Measurements from ENCODE around the gene RERE.
"Not testable (repeated sequence)": the region's sequence is repeated elsewhere in the genome, so short reads cannot be mapped to it uniquely, and the experiment has no call there.

Gene RERE

GRCh38 chr1:8598783-8599182 is 218.7 kb downstream of the RERE start:
- DNase-seq: no peak

DNA sequence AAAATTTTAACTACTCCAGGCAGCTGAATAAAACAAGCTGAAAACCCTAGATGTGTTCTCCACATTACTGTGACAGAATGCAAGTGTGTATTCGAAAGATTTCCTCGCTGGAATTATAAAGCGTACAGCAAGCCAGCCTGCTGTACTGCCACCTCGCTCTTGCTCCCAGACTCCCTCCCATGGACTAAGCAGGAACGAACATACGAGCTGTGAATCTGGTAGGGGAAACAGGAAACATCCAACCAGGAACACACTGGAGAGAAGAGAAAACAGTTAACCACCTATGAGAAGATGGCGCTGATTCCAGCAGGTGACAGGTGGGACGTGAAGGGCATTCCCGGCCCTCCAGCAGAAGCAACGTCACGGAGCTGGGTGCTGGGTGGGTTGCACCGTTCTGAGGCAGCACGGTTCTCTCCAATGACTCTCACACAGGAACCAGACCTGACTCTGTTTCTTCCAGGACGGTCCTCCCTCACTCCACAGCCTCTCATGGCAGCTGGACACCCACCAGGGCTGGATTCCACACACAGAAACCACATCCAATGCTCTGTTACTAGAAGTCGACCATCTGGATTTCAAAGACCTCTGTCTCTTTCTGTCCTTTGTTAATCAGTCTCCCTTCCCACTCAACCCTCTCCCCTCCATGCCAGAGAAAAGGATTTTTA is 219.2 kb downstream of the RERE start:
- no peak for DNase-seq

DNA sequence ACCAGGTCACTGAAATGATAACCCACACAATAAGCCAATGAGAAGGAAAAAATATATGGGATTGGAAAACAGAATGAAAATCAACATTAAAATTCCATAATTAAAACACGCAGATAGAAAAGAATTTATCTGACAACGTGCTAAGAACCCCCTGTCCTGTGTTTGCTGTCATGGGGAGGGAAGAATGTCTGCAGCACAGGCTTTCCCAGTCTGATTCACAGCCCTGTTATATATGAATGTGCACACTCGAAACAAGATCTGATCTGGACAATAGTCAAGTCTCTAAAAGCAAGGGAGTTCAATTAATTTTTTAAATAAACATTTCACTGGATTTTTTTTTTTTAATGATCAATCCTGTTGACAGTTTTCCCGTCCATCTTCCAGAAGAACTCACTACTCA is 220.0 kb downstream of the RERE start:
- no peak for DNase-seq

GRCh38 chr1:8595941-8596340 is 221.5 kb downstream of the RERE start:
- no peak for DNase-seq

- DNase-seq: no peak
Observed at GRCh38 chr1:8595332-8595731, 222.1 kb downstream of the RERE start.

- not testable (repeated sequence) for DNase-seq
Observed at GRCh38 chr1:8593292-8593691, 224.1 kb downstream of the RERE start.

DNA sequence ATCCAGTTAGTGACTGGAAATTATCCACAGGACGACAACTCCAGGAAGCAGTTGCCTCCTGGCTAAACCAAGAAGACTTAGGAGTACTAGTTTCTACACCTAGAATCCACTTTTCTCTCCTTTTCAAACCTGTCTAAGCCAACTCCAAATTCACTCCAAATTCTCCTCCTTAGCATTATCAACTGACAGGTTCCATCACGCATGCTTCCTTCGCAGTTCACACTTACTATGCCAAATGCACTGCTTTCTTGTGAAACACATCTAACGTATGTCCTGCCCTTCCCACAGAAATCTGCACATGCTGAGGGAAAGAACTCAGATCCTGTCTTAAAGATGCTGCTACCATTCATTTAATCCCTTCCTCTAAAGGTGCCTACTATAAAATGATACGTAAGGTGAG is 225.9 kb downstream of the RERE start:
- DNase-seq: no peak

GRCh38 chr1:8590721-8591351 is 226.6 kb downstream of the RERE start:
- no peak for DNase-seq

DNA sequence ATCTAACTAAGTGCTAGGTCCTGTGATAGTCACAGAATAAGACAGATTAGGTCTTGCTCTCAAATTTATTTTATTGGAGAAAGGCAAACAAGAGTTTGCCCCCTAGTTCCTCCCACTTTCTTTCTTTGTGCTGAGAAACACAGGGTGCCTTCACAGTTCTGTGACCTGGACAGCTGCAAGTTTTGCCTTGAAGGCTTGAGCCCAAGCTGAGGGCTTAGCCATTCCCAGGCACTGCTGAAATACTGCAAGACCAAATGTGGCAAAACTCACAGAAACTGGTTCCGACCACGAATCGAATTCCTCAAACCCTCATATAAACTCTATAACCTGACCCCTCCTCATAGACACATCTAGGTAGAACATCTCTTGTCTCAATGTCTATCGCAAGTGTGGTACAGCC is 227.9 kb downstream of the RERE start:
- no peak for DNase-seq

DNA sequence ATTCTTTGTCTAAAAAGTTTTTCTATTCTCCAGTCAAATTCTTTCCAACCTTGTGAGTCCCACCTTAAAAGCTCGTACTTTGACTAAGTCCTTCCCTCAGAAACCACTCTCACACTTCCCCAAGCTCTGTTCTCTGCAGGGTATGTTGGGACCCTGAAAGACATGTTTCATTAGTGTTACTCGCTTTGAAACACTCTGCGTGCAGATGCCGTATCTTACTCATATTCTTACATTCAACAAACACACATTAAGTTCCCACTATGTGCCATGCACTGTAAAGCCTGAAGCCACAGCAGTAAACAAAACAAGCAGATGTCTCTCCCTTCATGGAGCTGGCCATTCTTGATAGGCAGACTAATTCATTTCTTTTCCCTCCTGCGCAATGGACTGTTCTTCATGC is 229.7 kb downstream of the RERE start:
- no peak for DNase-seq

DNA sequence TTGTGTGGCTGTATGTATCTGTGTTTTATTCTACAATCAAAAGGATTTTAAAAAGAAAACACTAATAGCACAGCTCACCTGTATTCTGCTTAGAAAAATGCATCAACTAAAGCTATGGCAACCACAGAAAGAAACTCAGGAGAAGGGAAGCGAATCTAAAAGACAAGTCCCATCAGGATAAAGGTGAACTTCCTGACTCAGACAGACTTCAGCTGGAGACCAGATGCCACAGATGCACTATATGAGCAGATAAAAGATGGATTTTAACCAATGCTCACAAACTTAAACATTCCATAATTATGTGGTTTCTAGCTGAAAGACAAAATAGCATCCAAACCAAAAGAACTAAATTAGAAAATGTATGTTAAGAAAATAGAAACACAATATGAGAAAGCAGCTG is 231.0 kb downstream of the RERE start:
- no peak for DNase-seq

DNA sequence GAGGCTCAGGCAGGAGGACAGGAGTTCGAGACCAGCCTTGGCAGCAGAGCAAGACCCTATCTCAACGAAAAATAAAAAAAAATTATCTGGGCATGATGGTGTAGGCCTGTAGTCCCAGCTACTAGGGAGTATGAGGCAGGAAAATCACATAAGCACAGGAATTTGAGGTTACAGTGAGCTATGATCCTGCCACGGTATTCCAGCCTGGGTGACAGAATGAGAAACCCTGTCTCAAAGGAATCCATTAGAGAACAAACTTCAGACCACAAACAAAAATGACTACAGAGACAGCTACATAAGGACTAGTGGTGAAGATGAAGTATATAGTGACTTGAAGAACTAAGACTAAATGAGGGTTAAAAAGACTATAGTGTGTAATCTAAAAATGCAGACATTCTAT is 233.1 kb downstream of the RERE start:
- no peak for DNase-seq

DNA sequence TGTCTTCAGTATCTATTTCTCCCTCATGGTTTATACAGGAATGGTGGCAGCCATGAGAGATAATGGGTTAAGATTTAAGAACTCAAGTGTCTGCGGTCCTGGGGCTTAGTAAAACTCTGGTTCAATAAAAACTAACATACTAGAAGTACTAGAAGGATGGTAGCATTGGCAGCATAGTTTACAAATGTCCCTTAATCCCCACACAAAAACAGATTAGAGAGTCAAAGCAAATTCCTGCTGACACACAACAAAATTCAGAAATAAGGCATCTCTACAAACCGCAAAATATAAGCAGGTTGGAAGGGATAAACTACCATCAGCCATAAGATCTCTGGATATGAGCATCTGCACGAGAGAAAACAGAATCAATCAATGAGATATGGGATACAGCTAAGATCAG is 234.4 kb downstream of the RERE start:
- no peak for DNase-seq

DNA sequence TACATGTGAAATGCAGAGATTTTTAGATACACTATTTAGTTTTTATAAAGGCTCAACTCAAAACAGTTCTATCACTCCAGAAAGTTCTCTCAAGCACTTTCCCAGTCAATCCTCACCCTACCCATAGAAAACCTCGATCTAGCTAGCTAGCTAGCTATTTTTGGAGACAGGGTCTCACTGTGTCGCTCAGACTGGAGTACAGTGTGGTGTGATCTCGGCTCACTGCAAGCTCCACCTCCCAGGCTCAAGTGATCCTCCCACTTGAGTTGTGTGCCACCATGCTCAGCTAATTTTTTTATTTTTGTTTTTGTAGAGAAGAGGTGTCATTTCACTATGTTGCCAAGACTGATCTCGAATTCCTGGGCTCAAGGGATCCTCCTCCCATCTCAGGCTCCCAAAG is 236.9 kb downstream of the RERE start:
- DNase-seq: no peak

- no peak for DNase-seq
Observed at GRCh38 chr1:8578936-8579335, 238.5 kb downstream of the RERE start.

GRCh38 chr1:8578132-8578877 is 239.1 kb downstream of the RERE start:
- DNase-seq: no peak

DNA sequence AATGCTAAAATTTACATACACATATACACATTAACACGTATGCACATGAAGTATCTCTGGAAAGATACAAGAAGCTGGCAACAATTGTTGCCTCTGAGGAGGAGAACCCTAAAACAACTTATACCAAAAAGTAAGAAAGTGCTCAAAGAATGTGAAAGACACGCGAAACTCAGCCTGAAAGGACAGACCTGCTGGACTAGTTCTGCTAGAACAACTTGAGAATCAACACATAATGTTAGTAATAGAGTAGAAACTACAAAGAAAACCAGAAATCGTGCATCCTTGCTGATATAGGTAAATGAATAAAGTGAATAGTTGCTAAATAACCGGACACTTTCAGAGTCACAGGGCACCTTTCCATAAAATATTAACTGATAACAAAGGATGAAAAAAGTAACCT is 242.5 kb downstream of the RERE start:
- no peak for DNase-seq

- no peak for DNase-seq
Observed at GRCh38 chr1:8572106-8572505, 245.3 kb downstream of the RERE start.

DNA sequence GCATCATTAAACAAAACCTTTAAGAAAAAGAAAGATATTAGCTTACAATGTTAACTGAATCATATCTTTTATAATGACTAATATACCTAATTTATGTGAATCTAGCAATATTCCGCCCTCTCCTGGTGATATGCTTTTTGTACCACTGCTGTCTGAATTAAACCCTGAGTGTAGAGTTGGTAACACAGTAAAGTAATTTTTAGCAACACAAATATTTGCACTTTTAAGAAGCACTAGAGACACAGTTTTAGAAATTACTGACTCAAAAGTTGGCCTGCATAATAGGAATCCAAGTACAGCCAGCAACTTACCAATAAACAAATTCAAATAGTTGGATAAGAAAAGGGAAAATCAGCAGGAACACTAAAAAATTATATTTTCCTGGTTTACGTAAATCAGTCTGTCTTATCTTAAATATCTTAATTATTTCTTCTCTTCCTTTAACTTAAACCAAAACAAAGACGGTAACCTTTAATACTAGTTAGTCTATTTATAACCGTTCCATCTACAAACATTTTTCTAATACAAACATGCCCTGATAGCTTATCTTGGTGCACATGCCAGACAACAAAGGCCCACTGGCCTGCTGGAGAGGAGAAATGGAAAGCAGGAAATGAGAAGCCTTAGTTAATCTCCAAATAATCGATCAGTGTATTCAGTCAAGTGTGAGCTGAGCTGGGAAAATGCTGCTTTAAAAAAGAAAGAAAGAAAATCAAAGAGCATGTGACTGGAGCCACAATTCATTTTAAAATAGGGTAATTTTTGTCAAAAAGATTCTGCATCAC is 246.0 kb downstream of the RERE start:
- no peak for DNase-seq

- no peak for DNase-seq
Observed at GRCh38 chr1:8570465-8570864, 247.0 kb downstream of the RERE start.

DNA sequence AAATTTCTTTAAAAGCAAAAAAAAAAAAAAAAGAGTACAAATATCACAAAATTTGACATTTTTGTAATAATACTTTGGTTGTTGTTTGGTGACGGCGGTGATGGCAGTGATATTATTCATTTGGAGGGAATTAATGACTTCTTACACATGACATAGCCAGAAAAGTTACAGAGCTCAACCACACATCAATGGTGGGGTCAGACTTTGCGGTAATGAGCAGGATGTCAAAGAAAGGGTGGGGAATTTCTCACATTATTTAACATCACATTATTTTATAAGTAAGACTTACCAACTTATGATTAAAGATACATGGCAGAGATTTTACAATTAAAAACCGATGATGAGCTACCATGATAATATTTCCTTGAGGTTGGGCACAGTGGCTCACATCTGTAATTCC is 248.2 kb downstream of the RERE start:
- no peak for DNase-seq

DNA sequence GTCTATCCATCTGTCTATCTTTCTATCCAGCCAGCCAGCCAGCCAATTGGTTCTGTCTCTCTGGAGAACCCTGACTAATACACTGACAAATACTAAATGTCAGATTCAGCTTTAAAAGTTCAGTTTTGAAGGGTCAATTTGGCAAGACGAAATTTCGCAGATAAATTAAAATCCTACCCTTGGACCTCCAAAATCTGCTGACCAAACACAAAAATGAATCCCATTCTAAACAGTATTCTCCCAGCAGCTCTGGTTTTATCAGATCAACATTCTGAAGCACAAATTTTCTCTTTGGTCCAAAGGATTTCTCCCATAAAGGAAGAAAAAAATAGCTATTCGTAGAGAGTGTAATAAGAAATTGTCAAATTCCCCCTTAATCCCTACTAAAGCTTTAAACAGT is 248.6 kb downstream of the RERE start:
- no peak for DNase-seq

DNA sequence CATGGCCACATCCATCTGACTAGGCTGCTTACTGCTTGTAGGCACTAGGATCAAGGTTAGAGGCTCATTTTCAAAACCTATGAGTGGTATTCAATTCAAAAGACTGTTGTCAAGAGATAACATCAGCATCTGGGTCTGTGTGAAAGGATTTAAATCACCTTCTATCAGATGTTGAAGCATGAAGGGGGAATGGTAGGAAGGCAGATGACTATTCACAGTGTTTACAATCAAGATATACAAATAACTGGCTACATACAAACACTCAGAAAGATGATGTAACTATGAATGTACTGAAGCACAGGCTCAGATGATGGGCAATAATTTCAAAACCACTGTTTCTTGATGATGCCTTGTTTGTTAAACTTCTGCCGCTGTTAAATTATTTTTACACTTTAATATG is 250.3 kb downstream of the RERE start:
- DNase-seq: no peak

GRCh38 chr1:8565802-8566201 is 251.6 kb downstream of the RERE start:
- DNase-seq: no peak

Data from stimulated activated CD4-positive, alpha-beta T cell treated with anti-CD3 and anti-CD28 coated beads, Interleukin-1b, Interleukin-23, amount 100 ng/mL, for 48 hours (primary cell).